Keratinocyte (primary cell): Measurements from ENCODE around the gene SEC62. TPM values are rescaled to one million over a fixed set of nuclear protein-coding genes. Genes with fewer than 3 reads are reported as not detected.

ENCODE experiments used
- DNase-seq: peaks from one replicate; pipeline ENCODE4 v3.0.0-alpha.2; 2011; ENCODE audit warnings: low read depth, missing footprints, low spot score
- FAIRE-seq: peaks from 2 replicates; lab custom pipeline; 2011; peaks lifted over from hg19 to GRCh38; lab: Jason Lieb, UNC
- H2AFZ ChIP-seq: 2 replicates; pipeline ENCODE4 v1.6.0; 2012; ENCODE audit warnings: low read length, control low read depth, inconsistent platforms; ENCODE audit not compliant: control insufficient read depth
- H3K27ac ChIP-seq: 2 replicates; pipeline ENCODE4 v1.5.1; 2011; ENCODE audit warnings: low read length; ENCODE audit not compliant: control insufficient read depth, insufficient read depth
- H3K27me3 ChIP-seq: 3 replicates; pipeline ENCODE4 v1.6.0; 2011; ENCODE audit warnings: low read length; ENCODE audit not compliant: control insufficient read depth, insufficient read depth; ENCODE audit errors: extremely low read depth
- H3K36me3 ChIP-seq, 2 experiments: 2 replicates in 1 of 2; 3 replicates in 1 of 2; pipeline ENCODE4 v1.5.1; 2011; ENCODE audit warnings: low read length in 2 of 2, mild to moderate bottlenecking in 1 of 2; ENCODE audit not compliant: control insufficient read depth in 2 of 2, insufficient read depth in 2 of 2; ENCODE audit errors: extremely low read depth in 1 of 2
- H3K4me1 ChIP-seq: 3 replicates; pipeline ENCODE4 v1.5.1; 2011; ENCODE audit warnings: low read length; ENCODE audit not compliant: control insufficient read depth, insufficient read depth; ENCODE audit errors: extremely low read depth
- H3K4me2 ChIP-seq: 3 replicates; pipeline ENCODE4 v1.6.0; 2011; ENCODE audit warnings: low read depth, low read length; ENCODE audit not compliant: control insufficient read depth, insufficient read depth; ENCODE audit errors: extremely low read depth
- H3K4me3 ChIP-seq, 3 experiments: fragments of 200-600 bp in 1 of 3; sonication (generic) in 1 of 3; 2 replicates in 2 of 3; 3 replicates in 1 of 3; pipeline ENCODE4 v1.5.1; 2011 to 2016; ENCODE audit warnings: low read length in 3 of 3, mild to moderate bottlenecking in 3 of 3, control low read depth in 2 of 3, inconsistent platforms in 1 of 3, low read depth in 1 of 3, mixed read lengths in 1 of 3, mixed run types in 1 of 3, moderate library complexity in 1 of 3; ENCODE audit not compliant: control insufficient read depth in 2 of 3, insufficient read depth in 2 of 3; ENCODE audit errors: extremely low read depth in 1 of 3
- H3K79me2 ChIP-seq: 2 replicates; pipeline ENCODE4 v1.6.0; 2012; ENCODE audit warnings: low read length; ENCODE audit not compliant: control insufficient read depth, insufficient read depth
- H3K9ac ChIP-seq: 3 replicates; pipeline ENCODE4 v1.6.0; 2011; ENCODE audit warnings: low read length; ENCODE audit not compliant: control insufficient read depth, insufficient read depth; ENCODE audit errors: extremely low read depth
- H3K9me1 ChIP-seq: 3 replicates; pipeline ENCODE4 v1.6.0; 2011; ENCODE audit warnings: low read length; ENCODE audit not compliant: control insufficient read depth, insufficient read depth; ENCODE audit errors: extremely low read depth
- H3K9me3 ChIP-seq: 2 replicates; pipeline ENCODE4 v1.5.1; 2012; ENCODE audit warnings: low read depth, low read length; ENCODE audit not compliant: control insufficient read depth
- H4K20me1 ChIP-seq: 3 replicates; pipeline ENCODE4 v1.6.0; 2011; ENCODE audit warnings: low read length; ENCODE audit not compliant: control insufficient read depth, insufficient read depth; ENCODE audit errors: extremely low read depth
- CTCF ChIP-seq, 3 experiments: IDR thresholded peaks in 1 of 3; conservative IDR thresholded peaks in 1 of 3; optimal IDR thresholded peaks in 1 of 3; 2 replicates in 2 of 3; 3 replicates in 1 of 3; pipeline versions ENCODE3 to v1.5.1; 2011; ENCODE audit warnings: low read length in 3 of 3, mild to moderate bottlenecking in 3 of 3, moderate library complexity in 2 of 3, control low read depth in 1 of 3, inconsistent platforms in 1 of 3; ENCODE audit not compliant: insufficient read depth in 2 of 3; ENCODE audit errors: extremely low read depth in 1 of 3
- EZH2 ChIP-seq: IDR thresholded peaks from one replicate; pipeline ENCODE4 v1.6.1; 2012; ENCODE audit warnings: inconsistent platforms, mild to moderate bottlenecking, low read length, moderate library complexity
- dilution Hi-C: fragments of 300-500 bp; cut with MboI; formaldehyde crosslinking; loops from one replicate; pipeline ENCODE4 v1.7.0; 2020; ENCODE audit warnings: low sequenced_read_pairs; ENCODE audit not compliant: extremely low pct_ligation_motif_present
- polyA plus RNA-seq, 5 experiments: library from polyadenylated mRNA; depleted of rRNA in 3 of 5; stranded (reverse) in 3 of 5; stranded (forward) in 1 of 5; unstranded in 1 of 5; fragments of >200 nt; gene quantifications; 1 replicate in 1 of 5; 2 replicates in 3 of 5; 3 replicates in 1 of 5; pipeline versions ENCODE4 v1.2.1 to v1.2.3, GENCODE V29; 2011 to 2012; ENCODE audit warnings: missing spikeins in 2 of 5, low read depth in 1 of 5, low replicate concordance in 1 of 5

Gene SEC62
- polyA plus RNA-seq, 1 donor (not counting 4 experiments of a cell fraction or from before 2014, with no cell fraction given), result 63.3 TPM

GRCh38 chr3:170037463-170038433 lies 71.1 kb downstream of the SEC62 start, which contains the start of gene GPR160:
TSS of gene GPR160 (plus strand) at chr3:170037995. CDS start at chr3:170083973, 45,978 bp downstream.
- H3K27ac ChIP-seq, result no peak within 1 kb of the TSS
- dilution Hi-C loops, result no loop called here
- no peaks in the 10 kb centered on the region for H3K36me3 ChIP-seq
- no peaks in the 10 kb centered on the region for H3K9me3 ChIP-seq
- H3K4me3 ChIP-seq, result peak within 1 kb of the TSS; percentile 30 to 56 (median 46)
- H3K9ac ChIP-seq, result no peak within 1 kb of the TSS
- H3K4me1 ChIP-seq, result peaks cover 8% of the 10 kb centered on the region
- H4K20me1 ChIP-seq, result no peaks in the 10 kb centered on the region
- no peaks in the 10 kb centered on the region for H3K79me2 ChIP-seq
- DNase-seq, result no peak
- no peaks in the 10 kb centered on the region for H3K9me1 ChIP-seq
- FAIRE-seq, result no peak
- peak within 1 kb of the TSS; percentile 22 for H2AFZ ChIP-seq
- no peak for TF ChIP-seq EZH2
- TF ChIP-seq CTCF (optimal IDR thresholded peaks at IDR 0.05 in 1 of 3, IDR thresholded peaks at IDR 0.05 in 1 of 3, conservative IDR thresholded peaks at IDR 0.05 in 1 of 3; ENCODE audit: extremely low read depth in 1 of 3, insufficient read depth in 2 of 3, low read length in 3 of 3), result peak; percentile 55 to 81 (median 81)
- H3K4me2 ChIP-seq, result peak within 1 kb of the TSS; percentile 77
- peaks cover 31% of the 10 kb centered on the region for H3K27me3 ChIP-seq

- Histone ChIP-seq H3K4me1 (peaks cover 8% of the 10 kb centered on the region), H3K27me3 (peaks cover 31% of the 10 kb centered on the region), H3K4me2 (peak overlapping the region; percentile 77), H4K20me1 (no peaks in the 10 kb centered on the region), H3K9ac (no peak overlapping the region), H3K4me3 (peak overlapping the region; percentile 30 to 56 (median 46)), H3K79me2 (no peaks in the 10 kb centered on the region), H3K36me3 (no peaks in the 10 kb centered on the region), H3K27ac (no peak overlapping the region), H2AFZ (peak overlapping the region; percentile 22), H3K9me1 (no peaks in the 10 kb centered on the region), H3K9me3 (no peaks in the 10 kb centered on the region)
- no peak for DNase-seq
- no peak for TF ChIP-seq CTCF (optimal IDR thresholded peaks at IDR 0.05 in 1 of 3, IDR thresholded peaks at IDR 0.05 in 1 of 3, conservative IDR thresholded peaks at IDR 0.05 in 1 of 3; ENCODE audit: extremely low read depth in 1 of 3, insufficient read depth in 2 of 3, low read length in 3 of 3)
- TF ChIP-seq EZH2, result peak; percentile 82
- no peak for FAIRE-seq
- dilution Hi-C loops, result no loop called here
These were observed 72.0 kb downstream of the SEC62 start for GRCh38 chr3:170038434-170039110.
